Stomach (tissue), 4 donors: Measurements from ENCODE around the gene WWOX.

Experiments
- CTCF ChIP-seq, 7 experiments: fragments of 450-650 bp in 4 of 7; fragments of 200-600 bp in 3 of 7; sonication (generic) in 3 of 7; IDR thresholded peaks; one replicate each; pipeline ENCODE4 v1.5.1; 2016 to 2019; ENCODE audit warnings: antibody characterized with exemption in 7 of 7, control low read depth in 2 of 7, mild to moderate bottlenecking in 1 of 7
- POLR2A ChIP-seq, 4 donors: fragments of 450-650 bp; IDR thresholded peaks; one replicate each; pipeline ENCODE4 v1.6.1; 2016; ENCODE audit warnings: antibody characterized with exemption in 4 of 4, control low read depth in 2 of 4, mild to moderate bottlenecking in 1 of 4, moderate library complexity in 1 of 4
- POLR2AphosphoS5 ChIP-seq, 3 donors: sonication (generic); formaldehyde crosslinking; IDR thresholded peaks; one replicate each; pipeline ENCODE4 v1.6.1; 2016; ENCODE audit warnings: antibody characterized with exemption in 3 of 3

GRCh38 chr16:78368121-78369102 lies 269.0 kb downstream of the WWOX start:
- no peak for TF ChIP-seq CTCF (IDR thresholded peaks at IDR 0.05)
- no peak for TF ChIP-seq POLR2AphosphoS5 (IDR thresholded peaks at IDR 0.05)
- TF ChIP-seq POLR2A (IDR thresholded peaks at IDR 0.05): no peak
